ENCODE measurements around the gene CDCA7L.
"Not testable (repeated sequence)": the region's sequence is repeated elsewhere in the genome, so short reads cannot be mapped to it uniquely, and the experiment has no call there.

CDCA7L gene

GRCh38 chr7:21944616-21945453, 864 bp downstream of the CDCA7L start:
- DNase-seq (ENCODE audit: low spot score) = peak; percentile 49

DNA sequence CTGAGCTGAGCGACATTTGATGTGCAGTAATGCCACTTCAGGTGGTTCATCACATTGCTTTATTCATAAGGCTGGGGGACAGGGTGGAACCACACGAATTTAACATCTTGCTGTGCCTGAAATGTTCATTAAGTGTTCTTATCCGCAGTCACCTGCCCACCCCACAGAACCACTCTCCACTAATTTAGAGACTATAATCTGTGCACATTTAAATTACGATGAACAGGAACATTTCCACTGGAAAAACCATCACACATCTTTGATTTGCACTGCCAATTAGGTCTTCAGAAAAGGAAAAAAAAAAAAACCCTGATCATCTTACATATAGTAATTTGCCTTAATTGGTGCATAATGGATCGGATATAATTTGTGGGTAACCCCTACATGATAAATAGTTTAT, 2.3 kb downstream of the CDCA7L start:
- no peak for DNase-seq (ENCODE audit: low spot score)

GRCh38 chr7:21942955-21943354, 2.7 kb downstream of the CDCA7L start:
- DNase-seq (ENCODE audit: low spot score) = no peak

GRCh38 chr7:21941611-21942141, 4.0 kb downstream of the CDCA7L start:
- DNase-seq (ENCODE audit: low spot score) = no peak

GRCh38 chr7:21939858-21940372, 5.8 kb downstream of the CDCA7L start:
- DNase-seq (ENCODE audit: low spot score) = no peak

- DNase-seq (ENCODE audit: low spot score) = no peak
Observed at GRCh38 chr7:21939136-21939857, 6.4 kb downstream of the CDCA7L start.

DNA sequence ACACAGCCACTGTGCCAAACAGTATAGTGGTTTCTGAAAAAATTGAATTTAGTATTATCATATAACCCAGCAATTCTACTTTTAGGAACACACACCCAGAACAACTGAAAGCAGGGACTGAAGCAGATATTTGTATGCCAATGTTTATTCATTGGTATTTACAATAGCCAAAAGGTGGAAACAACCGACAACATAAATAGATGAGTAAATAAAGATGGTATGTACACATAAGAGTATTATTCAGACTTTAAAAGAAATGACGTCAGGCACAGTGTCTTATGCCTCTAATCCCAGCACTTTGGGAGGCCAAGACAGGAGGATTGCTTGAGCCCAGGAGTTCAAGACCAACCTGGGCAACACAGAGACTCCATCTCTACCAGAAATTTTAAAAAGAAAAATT, 7.2 kb downstream of the CDCA7L start:
- DNase-seq (ENCODE audit: low spot score) = no peak

GRCh38 chr7:21934808-21935207, 10.9 kb downstream of the CDCA7L start:
- DNase-seq (ENCODE audit: low spot score) = no peak

GRCh38 chr7:21933293-21933692, 12.4 kb downstream of the CDCA7L start:
- not testable (repeated sequence) for DNase-seq (ENCODE audit: low spot score)

- DNase-seq (ENCODE audit: low spot score) = no peak
Observed at GRCh38 chr7:21927693-21928092, 18.0 kb downstream of the CDCA7L start.

- no peak for DNase-seq (ENCODE audit: low spot score)
Observed at GRCh38 chr7:21926448-21926847, 19.3 kb downstream of the CDCA7L start.

- DNase-seq (ENCODE audit: low spot score) = no peak
Observed at GRCh38 chr7:21923658-21924057, 22.0 kb downstream of the CDCA7L start.

- DNase-seq (ENCODE audit: low spot score) = no peak
Observed at GRCh38 chr7:21922605-21923004, 23.1 kb downstream of the CDCA7L start.

GRCh38 chr7:21920936-21921335, 24.8 kb downstream of the CDCA7L start:
- no peak for DNase-seq (ENCODE audit: low spot score)

- no peak for DNase-seq (ENCODE audit: low spot score)
Observed at GRCh38 chr7:21918216-21918615, 27.5 kb downstream of the CDCA7L start.

GRCh38 chr7:21916629-21917028, 29.1 kb downstream of the CDCA7L start:
- DNase-seq (ENCODE audit: low spot score) = no peak

- DNase-seq (ENCODE audit: low spot score) = no peak
Observed at GRCh38 chr7:21916176-21916575, 29.5 kb downstream of the CDCA7L start.

GRCh38 chr7:21915140-21915539, 30.6 kb downstream of the CDCA7L start:
- no peak for DNase-seq (ENCODE audit: low spot score)

- DNase-seq (ENCODE audit: low spot score) = no peak
Observed at GRCh38 chr7:21914671-21915070, 31.0 kb downstream of the CDCA7L start.

DNA sequence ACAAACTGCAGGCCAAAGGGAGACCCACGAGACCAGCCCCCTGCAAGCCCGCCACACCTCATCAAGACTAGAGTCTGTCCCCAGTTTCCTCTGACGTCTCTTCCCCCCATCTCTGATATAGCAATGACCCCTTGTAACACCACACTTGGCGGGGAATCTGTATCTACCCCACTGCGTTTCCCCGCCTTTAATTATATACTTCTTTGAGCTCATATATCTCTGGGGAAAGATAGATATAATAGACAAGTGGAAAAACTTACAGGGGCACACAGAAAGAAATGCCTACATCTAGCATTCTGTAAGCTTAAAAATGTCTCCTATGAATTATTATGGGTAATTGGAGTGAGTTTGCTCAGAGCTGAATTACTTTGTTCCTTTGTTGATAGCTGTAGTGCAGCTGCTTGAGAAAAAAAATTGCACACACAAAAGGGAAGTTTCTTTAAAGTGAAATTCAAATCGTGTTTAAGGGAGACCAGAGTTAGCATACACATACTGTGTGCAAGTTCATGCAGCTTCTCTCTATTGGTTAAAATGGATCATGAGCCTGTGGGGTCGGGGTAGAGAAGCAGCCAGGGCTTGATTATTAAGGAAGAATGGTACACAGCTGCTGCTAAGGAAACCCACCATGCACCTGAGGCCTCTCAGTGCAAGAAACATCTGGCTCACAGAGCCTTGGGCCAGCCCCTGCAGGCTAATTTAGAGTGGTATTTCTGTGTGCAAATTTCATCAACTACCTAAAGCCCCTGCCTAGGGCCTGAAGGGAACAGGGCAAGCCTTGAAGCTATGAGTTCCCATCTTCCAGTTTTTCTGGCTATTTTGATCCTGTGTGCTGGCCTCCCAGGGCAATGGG, 32.5 kb downstream of the CDCA7L start:
- no peak for DNase-seq (ENCODE audit: low spot score)

- no peak for DNase-seq (ENCODE audit: low spot score)
Observed at GRCh38 chr7:21912305-21912704, 33.4 kb downstream of the CDCA7L start.

- DNase-seq (ENCODE audit: low spot score) = no peak
Observed at GRCh38 chr7:21911341-21911875, 34.3 kb downstream of the CDCA7L start.

Data from HuH-7 (cell line).